B cell (primary cell): ENCODE results near the gene HYLS1. TPM values are rescaled to one million over a fixed set of nuclear protein-coding genes. Genes with fewer than 3 reads are reported as not detected.

Source experiments
- ATAC-seq: fragments of 200-7000 bp; cut with Tn5 transposase; one replicate; pipeline ENCODE4 v1.10.0; 2021; ENCODE audit warnings: low read depth, mild to moderate bottlenecking, moderate number of reproducible peaks, moderate library complexity
- CTCF ChIA-PET: fragments of 350-600 bp; sonication (Branson Sonifier 250); formaldehyde crosslinking; loops from one replicate; lab custom pipeline; 2021; ENCODE audit warnings: antibody characterized with exemption, inconsistent platforms; lab: Charles Lee
- POLR2A ChIA-PET: fragments of 350-600 bp; sonication (Branson Sonifier 250); formaldehyde crosslinking; loops from one replicate; lab custom pipeline; 2021; ENCODE audit warnings: antibody characterized with exemption; lab: Charles Lee
- DNase-seq: peaks from one replicate; pipeline ENCODE4 v3.0.0; 2013
- H2AFZ ChIP-seq: 2 replicates; pipeline ENCODE4 v1.6.1; 2012; ENCODE audit warnings: mild to moderate bottlenecking, low read depth, low read length; ENCODE audit not compliant: insufficient read depth, poor library complexity, severe bottlenecking
- H3K27ac ChIP-seq, 2 donors: 1 replicate in 1 of 2; 2 replicates in 1 of 2; pipeline ENCODE4 v1.5.1; 2012 to 2013; ENCODE audit warnings: low read length in 2 of 2, mild to moderate bottlenecking in 2 of 2, moderate library complexity in 1 of 2
- H3K27me3 ChIP-seq, 4 experiments: fragments of 200-600 bp in 1 of 4; sonication (generic) in 1 of 4; replicated peaks in 1 of 4; 1 replicate in 2 of 4; 2 replicates in 2 of 4; pipeline versions ENCODE4 v1.6.1 to v1.7.0; 2013 to 2016; ENCODE audit warnings: low read length in 3 of 4, mild to moderate bottlenecking in 2 of 4, mixed read lengths in 1 of 4, moderate library complexity in 1 of 4; ENCODE audit not compliant: insufficient read depth in 4 of 4, control insufficient read depth in 3 of 4; ENCODE audit errors: control extremely low read depth in 1 of 4
- H3K36me3 ChIP-seq, 2 experiments: replicated peaks in 1 of 2; 1 replicate in 1 of 2; 2 replicates in 1 of 2; pipeline versions ENCODE4 v1.6.1 to v1.7.1; 2013; ENCODE audit warnings: low read length in 1 of 2; ENCODE audit not compliant: insufficient read depth in 2 of 2, control insufficient read depth in 1 of 2; ENCODE audit errors: control extremely low read depth in 1 of 2, extremely low read depth in 1 of 2
- H3K4me1 ChIP-seq, 2 donors: fragments of 200-600 bp in 1 of 2; sonication (generic) in 1 of 2; 1 replicate in 1 of 2; 2 replicates in 1 of 2; pipeline versions ENCODE4 v1.5.1 to v1.6.1; 2013 to 2017; ENCODE audit warnings: low read length in 2 of 2; ENCODE audit not compliant: control insufficient read depth in 2 of 2, insufficient read depth in 2 of 2
- H3K4me2 ChIP-seq: replicated peaks from 2 replicates; pipeline ENCODE3; 2012; ENCODE audit warnings: mild to moderate bottlenecking, low read depth, low read length; ENCODE audit not compliant: poor library complexity, severe bottlenecking
- H3K4me3 ChIP-seq, 5 experiments: fragments of 200-600 bp in 1 of 5; sonication (generic) in 1 of 5; 1 replicate in 3 of 5; 2 replicates in 2 of 5; pipeline versions ENCODE4 v1.5.1 to v1.7.0; 2011 to 2016; ENCODE audit warnings: low read length in 4 of 5, mild to moderate bottlenecking in 4 of 5, low read depth in 2 of 5, control low read depth in 1 of 5, moderate library complexity in 1 of 5; ENCODE audit not compliant: insufficient read depth in 1 of 5; ENCODE audit errors: control extremely low read depth in 1 of 5, extremely low read depth in 1 of 5
- H3K79me2 ChIP-seq: fragments of 200-600 bp; sonication (generic); one replicate; pipeline ENCODE4 v1.6.0; 2016; ENCODE audit warnings: low read length; ENCODE audit not compliant: control insufficient read depth, insufficient read depth
- H3K9ac ChIP-seq: fragments of 200-600 bp; sonication (generic); 2 replicates; pipeline ENCODE4 v1.6.1; 2017; ENCODE audit warnings: mild to moderate bottlenecking, low read length, moderate library complexity
- H3K9me3 ChIP-seq, 3 donors: one replicate each; pipeline versions ENCODE4 v1.6.1 to v1.7.1; 2013; ENCODE audit warnings: low read length in 2 of 3; ENCODE audit not compliant: control insufficient read depth in 2 of 3, insufficient read depth in 1 of 3; ENCODE audit errors: control extremely low read depth in 1 of 3
- H4K20me1 ChIP-seq: 2 replicates; pipeline ENCODE4 v1.6.0; 2012; ENCODE audit warnings: mild to moderate bottlenecking, low read length; ENCODE audit not compliant: insufficient read depth, control insufficient read depth, poor library complexity, severe bottlenecking
- H3K27ac Mint-ChIP-seq: one replicate; pipeline ENCODE4 v1.8.0; 2021; ENCODE audit warnings: mixed read lengths
- H3K27me3 Mint-ChIP-seq: one replicate; pipeline ENCODE4 v1.8.0; 2021; ENCODE audit warnings: mixed read lengths
- H3K4me1 Mint-ChIP-seq: one replicate; pipeline ENCODE4 v1.8.0; 2021; ENCODE audit warnings: mixed read lengths
- H3K4me3 Mint-ChIP-seq: one replicate; pipeline ENCODE4 v1.8.0; 2021; ENCODE audit warnings: mixed read lengths
- H3K9me3 Mint-ChIP-seq: one replicate; pipeline ENCODE4 v1.8.0; 2022; ENCODE audit warnings: mixed read lengths; ENCODE audit not compliant: insufficient read depth
- EZH2 ChIP-seq: IDR thresholded peaks from 2 replicates; pipeline ENCODE4 v1.6.1; 2012; ENCODE audit warnings: borderline replicate concordance, low read depth, mild to moderate bottlenecking, moderate library complexity, low read length; ENCODE audit not compliant: insufficient read depth, poor library complexity, severe bottlenecking
- WGBS: methylation state at CpG from one replicate; pipeline ENCODE4 v1.1.5; 2013; ENCODE audit warnings: missing lambda C conversion rate; ENCODE audit not compliant: insufficient coverage; 5-methylcytosine and 5-hydroxymethylcytosine counted together
- intact Hi-C: fragments of 100-400 bp; cut with micrococcal nuclease; formaldehyde crosslinking; loops from one replicate; pipeline ENCODE4 v1.10.0; 2022
- polyA plus RNA-seq: library from polyadenylated mRNA; depleted of rRNA; stranded (reverse); fragments of >200 nt; gene quantifications from 2 replicates; pipeline ENCODE4 v1.2.3, GENCODE V29; 2012
- total RNA-seq, 2 donors: library from RNA; stranded (reverse); fragments of 120-200 nt in 1 of 2; gene quantifications; 1 replicate in 1 of 2; 2 replicates in 1 of 2; pipeline versions ENCODE4 v1.2.3 to v1.2.4, GENCODE V29; 2013 to 2022
- TF ChIP-seq, protein P1 (sequence below): fragments of 200-600 bp; IDR thresholded peaks from one replicate; pipeline ENCODE4 v1.8.0; 2022; ENCODE audit warnings: antibody characterized with exemption, mild to moderate bottlenecking

The HYLS1 gene
- total and polyA plus RNA-seq, 2 donors (not counting 1 experiment from before 2014, with no cell fraction given): 3.1 to 9.4 TPM

DNA sequence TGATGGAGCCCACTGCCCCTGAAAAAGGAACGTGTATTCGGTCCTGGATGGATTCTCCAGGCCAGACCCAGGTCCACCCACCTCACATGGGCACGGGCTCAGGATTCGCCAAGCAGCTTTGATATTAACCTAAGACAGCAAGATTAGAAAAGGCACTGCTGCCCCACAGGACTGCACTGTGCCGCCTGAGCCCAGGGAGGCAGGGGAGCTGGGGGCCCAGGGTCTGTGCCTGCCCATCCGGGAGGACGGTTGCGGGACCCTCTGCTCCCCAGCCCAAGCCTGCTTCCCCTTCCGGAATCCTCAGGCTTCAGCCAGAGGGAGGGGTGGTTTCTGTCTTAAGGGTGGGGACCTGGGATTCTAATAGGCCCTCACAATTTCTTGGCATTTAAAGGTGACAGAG is 44.8 kb downstream of the HYLS1 start:
- H3K4me1 Mint-ChIP-seq: no peaks in the 10 kb centered on the region
- 93% methylated on average over 7 of the region's 9 CpGs for WGBS
- no peaks in the 10 kb centered on the region for H3K9me3 ChIP-seq
- no peak overlapping the region for H3K4me2 ChIP-seq
- intact Hi-C loops: no loop called here
- no peak overlapping the region for H2AFZ ChIP-seq
- no peaks in the 10 kb centered on the region for H3K9me3 Mint-ChIP-seq
- peaks cover 0 to 3% (median 0%) of the 10 kb centered on the region in 4 experiments for H3K27me3 ChIP-seq
- no peak overlapping the region for H3K9ac ChIP-seq
- no peak overlapping the region for H3K27ac Mint-ChIP-seq
- ATAC-seq (no peak), DNase-seq (no peak)
- H3K4me1 ChIP-seq: no peaks in the 10 kb centered on the region
- POLR2A ChIA-PET: no interaction called here
- no peak overlapping the region for H3K4me3 ChIP-seq
- no peaks in the 10 kb centered on the region for H4K20me1 ChIP-seq
- peaks cover 19% of the 10 kb centered on the region for H3K27me3 Mint-ChIP-seq
- H3K36me3 ChIP-seq: no peaks in the 10 kb centered on the region
- no peak for TF ChIP-seq EZH2
- TF ChIP-seq, protein P1, sequence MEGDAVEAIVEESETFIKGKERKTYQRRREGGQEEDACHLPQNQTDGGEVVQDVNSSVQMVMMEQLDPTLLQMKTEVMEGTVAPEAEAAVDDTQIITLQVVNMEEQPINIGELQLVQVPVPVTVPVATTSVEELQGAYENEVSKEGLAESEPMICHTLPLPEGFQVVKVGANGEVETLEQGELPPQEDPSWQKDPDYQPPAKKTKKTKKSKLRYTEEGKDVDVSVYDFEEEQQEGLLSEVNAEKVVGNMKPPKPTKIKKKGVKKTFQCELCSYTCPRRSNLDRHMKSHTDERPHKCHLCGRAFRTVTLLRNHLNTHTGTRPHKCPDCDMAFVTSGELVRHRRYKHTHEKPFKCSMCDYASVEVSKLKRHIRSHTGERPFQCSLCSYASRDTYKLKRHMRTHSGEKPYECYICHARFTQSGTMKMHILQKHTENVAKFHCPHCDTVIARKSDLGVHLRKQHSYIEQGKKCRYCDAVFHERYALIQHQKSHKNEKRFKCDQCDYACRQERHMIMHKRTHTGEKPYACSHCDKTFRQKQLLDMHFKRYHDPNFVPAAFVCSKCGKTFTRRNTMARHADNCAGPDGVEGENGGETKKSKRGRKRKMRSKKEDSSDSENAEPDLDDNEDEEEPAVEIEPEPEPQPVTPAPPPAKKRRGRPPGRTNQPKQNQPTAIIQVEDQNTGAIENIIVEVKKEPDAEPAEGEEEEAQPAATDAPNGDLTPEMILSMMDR: no peak
- no peak overlapping the region for H3K27ac ChIP-seq
- no peak overlapping the region for H3K4me3 Mint-ChIP-seq
- no peaks in the 10 kb centered on the region for H3K79me2 ChIP-seq
- CTCF ChIA-PET: no interaction called here

DNA sequence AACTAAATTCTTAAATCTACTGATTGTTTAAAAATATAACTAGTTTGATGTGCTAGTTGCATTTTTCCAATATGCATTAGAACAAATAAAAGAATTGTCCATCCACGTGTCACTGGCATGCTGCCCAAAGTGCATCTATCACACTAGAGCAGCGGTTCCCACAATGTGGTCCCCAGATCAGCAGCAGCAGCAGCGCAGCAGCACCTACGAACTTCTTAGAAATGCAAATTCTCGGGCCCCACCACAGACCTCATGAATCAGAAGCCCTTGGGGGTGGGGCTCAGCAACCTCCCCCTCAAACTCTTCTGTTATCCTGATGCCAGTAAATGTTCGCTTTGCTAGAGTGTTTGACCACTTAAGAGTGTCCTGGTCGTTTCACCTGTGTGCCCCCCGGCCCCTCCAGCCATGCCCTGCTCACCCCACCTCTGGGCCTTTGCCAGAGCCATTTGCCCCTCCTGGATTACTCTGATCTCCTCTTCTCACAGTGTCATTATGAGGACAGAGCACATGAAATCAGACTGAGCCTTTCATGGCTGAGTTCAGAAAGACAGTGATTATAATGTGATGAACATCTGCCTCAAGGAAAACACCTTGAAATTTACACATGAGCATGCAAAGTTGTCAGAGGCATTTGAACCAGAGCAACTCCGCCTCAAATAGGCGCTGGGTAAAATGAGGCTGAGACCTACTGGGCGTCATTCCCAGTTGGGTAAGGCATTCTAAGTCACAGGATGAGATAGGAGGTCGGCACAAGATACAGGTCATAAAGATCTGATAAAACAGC is 45.8 kb downstream of the HYLS1 start:
- Histone ChIP-seq H3K27ac (no peak overlapping the region), H2AFZ (no peak overlapping the region), H3K4me1 (no peaks in the 10 kb centered on the region), H3K79me2 (no peaks in the 10 kb centered on the region), H3K4me3 (no peak overlapping the region), H4K20me1 (no peaks in the 10 kb centered on the region), H3K27me3 (peaks cover 0 to 3% (median 0%) of the 10 kb centered on the region in 4 experiments), H3K9ac (no peak overlapping the region), H3K36me3 (no peaks in the 10 kb centered on the region), H3K4me2 (no peak overlapping the region), H3K9me3 (no peaks in the 10 kb centered on the region)
- DNase-seq: no peak
- TF ChIP-seq EZH2: no peak
- TF ChIP-seq, protein P1: no peak
- no peak for ATAC-seq
- Mint-ChIP-seq H3K27ac (no peak overlapping the region), H3K9me3 (no peaks in the 10 kb centered on the region), H3K4me3 (no peak overlapping the region), H3K27me3 (peaks cover 17% of the 10 kb centered on the region), H3K4me1 (no peaks in the 10 kb centered on the region)
- POLR2A ChIA-PET: no interaction called here
- intact Hi-C loops: no loop called here
- 66% methylated on average over 11 of the region's 12 CpGs for WGBS
- CTCF ChIA-PET: no interaction called here
